Astrocyte (in vitro differentiated cells and primary cell): ENCODE measurements around the gene ANKRD44.

Experiments
- CTCF ChIP-seq: IDR thresholded peaks from 2 replicates; pipeline ENCODE4 v1.5.1; 2011; ENCODE audit warnings: low read depth, mild to moderate bottlenecking, inconsistent platforms, low read length, moderate library complexity; ENCODE audit not compliant: insufficient read depth
- EZH2 ChIP-seq: IDR thresholded peaks from 2 replicates; pipeline ENCODE4 v1.6.1; 2012; ENCODE audit warnings: mild to moderate bottlenecking, low read length, inconsistent platforms; ENCODE audit not compliant: insufficient read depth

GRCh38 chr2:197136452-197136851, 174.1 kb downstream of the ANKRD44 start:
- no peak for TF ChIP-seq EZH2
- no peak for TF ChIP-seq CTCF
